Prostate gland (tissue), 2 donors: ENCODE data around the gene TTPAL.

ENCODE experiments used
- CTCF ChIP-seq, 4 experiments: fragments of 200-600 bp in 2 of 4; fragments of 450-650 bp in 2 of 4; sonication (generic) in 2 of 4; IDR thresholded peaks; 1 replicate in 3 of 4; 2 replicates in 1 of 4; pipeline ENCODE4 v1.5.1; 2016 to 2019; ENCODE audit warnings: antibody characterized with exemption in 4 of 4, mild to moderate bottlenecking in 2 of 4, moderate library complexity in 2 of 4
- POLR2A ChIP-seq: fragments of 450-650 bp; IDR thresholded peaks from one replicate; pipeline ENCODE4 v1.6.1; 2016; ENCODE audit warnings: antibody characterized with exemption, mild to moderate bottlenecking

- no peak for TF ChIP-seq POLR2A
- no peak for TF ChIP-seq CTCF (IDR thresholded peaks at IDR 0.05)
These were observed 8.3 kb upstream of the TTPAL start for GRCh38 chr20:44467289-44467883.
